Cardiac muscle cell (in vitro differentiated cells and primary cell): ENCODE results near the gene KCNMB2. TPM values are rescaled to one million over a fixed set of nuclear protein-coding genes. Genes with fewer than 3 reads are reported as not detected.
A peak's percentile ranks its signal among the peaks of the same experiment; 100 is the strongest.

Source experiments
- DNase-seq, 2 donors: peaks; one replicate each; pipeline versions ENCODE4 v3.0.0 to v3.0.0-alpha.2; 2010 to 2017; ENCODE audit warnings: low read depth in 1 of 2, low spot score in 1 of 2
- H3K27ac ChIP-seq: fragments of 200-600 bp; sonication (generic); 2 replicates; pipeline ENCODE4 v1.5.1; 2016
- H3K27me3 ChIP-seq: fragments of 200-600 bp; sonication (generic); 2 replicates; pipeline ENCODE4 v1.6.0; 2016; ENCODE audit warnings: control low read depth
- H3K36me3 ChIP-seq: fragments of 200-600 bp; sonication (generic); 2 replicates; pipeline ENCODE4 v1.5.1; 2016; ENCODE audit warnings: control low read depth
- H3K4me1 ChIP-seq: fragments of 200-600 bp; sonication (generic); 2 replicates; pipeline ENCODE4 v1.8.1; 2017; ENCODE audit warnings: low read depth, mild to moderate bottlenecking, mixed run types
- H3K4me3 ChIP-seq: fragments of 200-600 bp; sonication (generic); 2 replicates; pipeline ENCODE4 v1.5.1; 2016; ENCODE audit warnings: mild to moderate bottlenecking
- H3K9me3 ChIP-seq: fragments of 200-600 bp; sonication (generic); 2 replicates; pipeline ENCODE4 v1.5.1; 2017; ENCODE audit warnings: low read depth, mild to moderate bottlenecking, control low read depth
- CTCF ChIP-seq: IDR thresholded peaks from 2 replicates; pipeline ENCODE4 v1.5.1; 2012; ENCODE audit warnings: low read depth, mild to moderate bottlenecking, low read length
- polyA plus RNA-seq: library from polyadenylated mRNA; unstranded; fragments of >200 nt; fragmentation: Nextera tagmentation; extraction: Ambion mirVana; gene quantifications from 2 replicates; pipeline ENCODE4 v1.2.1, GENCODE V29; 2016
- total RNA-seq: library from RNA; depleted of rRNA; stranded (reverse); fragments of >200 nt; gene quantifications from 2 replicates; pipeline ENCODE4 v1.2.3, GENCODE V29; 2016

Gene KCNMB2
- total and polyA plus RNA-seq, 2 experiments from 2014 or later: 0.33 TPM; not detected in 1

GRCh38 chr3:178826435-178827123, 290.3 kb downstream of the KCNMB2 start:
- H3K9me3 ChIP-seq: no peaks in the 10 kb centered on the region
- no peaks in the 10 kb centered on the region for H3K27me3 ChIP-seq
- H3K4me1 ChIP-seq: no peaks in the 10 kb centered on the region
- DNase-seq: no peak
- no peaks in the 10 kb centered on the region for H3K36me3 ChIP-seq
- H3K4me3 ChIP-seq: no peak overlapping the region
- H3K27ac ChIP-seq: no peak overlapping the region
- TF ChIP-seq CTCF: no peak

GRCh38 chr3:178827285-178827856, 291.1 kb downstream of the KCNMB2 start:
- Histone ChIP-seq H3K4me3 (no peak overlapping the region), H3K4me1 (no peaks in the 10 kb centered on the region), H3K9me3 (no peaks in the 10 kb centered on the region), H3K27ac (no peak overlapping the region), H3K36me3 (no peaks in the 10 kb centered on the region), H3K27me3 (no peaks in the 10 kb centered on the region)
- DNase-seq: no peak
- TF ChIP-seq CTCF: no peak

GRCh38 chr3:178833695-178834094, 297.5 kb downstream of the KCNMB2 start:
- H3K36me3 ChIP-seq: no peaks in the 10 kb centered on the region
- TF ChIP-seq CTCF: no peak

GRCh38 chr3:178835033-178835432, 298.8 kb downstream of the KCNMB2 start:
- Histone ChIP-seq H3K4me1 (no peaks in the 10 kb centered on the region), H3K9me3 (no peaks in the 10 kb centered on the region), H3K4me3 (no peak overlapping the region), H3K27ac (no peak overlapping the region), H3K36me3 (no peaks in the 10 kb centered on the region), H3K27me3 (no peaks in the 10 kb centered on the region)
- TF ChIP-seq CTCF: no peak
- no peak for DNase-seq

More at GRCh38 chr3:178833695-178834094, 297.5 kb downstream of the KCNMB2 start:
- H3K9me3 ChIP-seq: no peaks in the 10 kb centered on the region
- H3K27ac ChIP-seq: no peak overlapping the region
- no peaks in the 10 kb centered on the region for H3K4me1 ChIP-seq
- peak in 1 of 2 donors; percentile 15 for DNase-seq
- no peaks in the 10 kb centered on the region for H3K27me3 ChIP-seq
- H3K4me3 ChIP-seq: no peak overlapping the region

- Histone ChIP-seq H3K27me3 (no peaks in the 10 kb centered on the region), H3K27ac (no peak overlapping the region), H3K4me3 (no peak overlapping the region), H3K9me3 (no peaks in the 10 kb centered on the region), H3K4me1 (no peaks in the 10 kb centered on the region), H3K36me3 (no peaks in the 10 kb centered on the region)
- TF ChIP-seq CTCF: no peak
- no peak for DNase-seq
Measured at GRCh38 chr3:178837512-178837911, 301.3 kb downstream of the KCNMB2 start.
